GM12892 (cell line): ENCODE measurements around the gene CWH43.
"Not testable (repeated sequence)": the region's sequence is repeated elsewhere in the genome, so short reads cannot be mapped to it uniquely, and the experiment has no call there.

ENCODE experiments used
- POLR2A ChIP-seq: IDR thresholded peaks from 2 replicates; pipeline ENCODE4 v1.6.1; 2011; ENCODE audit warnings: low read depth, low read length, control low read depth
- TAF1 ChIP-seq: IDR thresholded peaks from 2 replicates; pipeline ENCODE4 v1.6.1; 2011; ENCODE audit warnings: low read depth, mild to moderate bottlenecking, control low read depth, low read length, borderline replicate concordance

- TF ChIP-seq POLR2A, TAF1: not testable (repeated sequence)
Measured at GRCh38 chr4:49104231-49104930, 118.3 kb downstream of the CWH43 start.
